DND-41 (cell line): Measurements from ENCODE around the gene PLEKHA6.

ENCODE experiments used
- ATAC-seq: fragments of 200-7000 bp; cut with Tn5 transposase; 3 replicates; pipeline ENCODE4 v1.9.1; 2021; ENCODE audit warnings: low read depth; ENCODE audit not compliant: insufficient read depth
- DNase-seq: peaks from one replicate; pipeline ENCODE4 v3.0.0-alpha.2; 2020
- H2AFZ ChIP-seq: 2 replicates; pipeline ENCODE4 v1.6.0; 2012; ENCODE audit warnings: low read depth, low read length
- H3K27ac ChIP-seq: 2 replicates; pipeline ENCODE4 v1.5.1; 2012; ENCODE audit warnings: low read length, inconsistent platforms
- H3K27me3 ChIP-seq: fragments of 200-600 bp; sonication (generic); 2 replicates; pipeline ENCODE4 v1.6.0; 2012; ENCODE audit warnings: low read length, mild to moderate bottlenecking, inconsistent platforms; ENCODE audit not compliant: insufficient read depth, poor library complexity
- H3K36me3 ChIP-seq: 2 replicates; pipeline ENCODE4 v1.5.1; 2012; ENCODE audit warnings: low read length, inconsistent platforms; ENCODE audit not compliant: insufficient read depth
- H3K4me1 ChIP-seq: 2 replicates; pipeline ENCODE4 v1.5.1; 2012; ENCODE audit warnings: mild to moderate bottlenecking, low read length; ENCODE audit not compliant: insufficient read depth
- H3K4me2 ChIP-seq: 2 replicates; pipeline ENCODE4 v1.6.0; 2012; ENCODE audit warnings: mild to moderate bottlenecking, moderate library complexity, low read length, inconsistent platforms; ENCODE audit not compliant: insufficient read depth
- H3K4me3 ChIP-seq, 2 experiments: fragments of 200-600 bp in 1 of 2; shearing (Covaris generic) in 1 of 2; 2 replicates each; pipeline ENCODE4 v1.5.1; 2012 to 2016; ENCODE audit warnings: inconsistent platforms in 2 of 2, low read length in 2 of 2, mild to moderate bottlenecking in 2 of 2, low read depth in 1 of 2, moderate library complexity in 1 of 2
- H3K79me2 ChIP-seq: 2 replicates; pipeline ENCODE4 v1.6.0; 2012; ENCODE audit warnings: low read length, inconsistent platforms; ENCODE audit not compliant: insufficient read depth
- H3K9ac ChIP-seq: 2 replicates; pipeline ENCODE4 v1.6.0; 2012; ENCODE audit warnings: low read depth, mild to moderate bottlenecking, inconsistent platforms, low read length, moderate library complexity
- H3K9me3 ChIP-seq: 2 replicates; pipeline ENCODE4 v1.5.1; 2012; ENCODE audit warnings: low read length, moderate library complexity, mild to moderate bottlenecking, inconsistent platforms; ENCODE audit not compliant: insufficient read depth, severe bottlenecking
- H4K20me1 ChIP-seq: 2 replicates; pipeline ENCODE4 v1.6.0; 2012; ENCODE audit warnings: low read length; ENCODE audit not compliant: insufficient read depth
- CTCF ChIP-seq: IDR thresholded peaks from 2 replicates; pipeline ENCODE4 v1.5.1; 2012; ENCODE audit warnings: borderline replicate concordance, low read length, moderate library complexity, mild to moderate bottlenecking; ENCODE audit not compliant: poor library complexity, severe bottlenecking; ENCODE audit errors: extremely low read depth
- EZH2 ChIP-seq: IDR thresholded peaks from 3 replicates; pipeline ENCODE4 v1.6.1; 2012; ENCODE audit warnings: borderline replicate concordance, low read depth, mild to moderate bottlenecking, moderate library complexity, low read length, inconsistent platforms; ENCODE audit not compliant: severe bottlenecking

The PLEKHA6 gene

GRCh38 chr1:204358605-204359004 is 1.1 kb downstream of the PLEKHA6 start:
- Histone ChIP-seq H3K4me3 (no peak overlapping the region), H3K27ac (no peak overlapping the region), H3K36me3 (no peaks in the 10 kb centered on the region), H3K27me3 (peaks cover 20% of the 10 kb centered on the region), H3K79me2 (no peaks in the 10 kb centered on the region), H3K9ac (no peak overlapping the region), H3K4me1 (peaks cover 13% of the 10 kb centered on the region), H3K9me3 (no peaks in the 10 kb centered on the region), H2AFZ (no peak overlapping the region), H3K4me2 (no peak overlapping the region), H4K20me1 (0 out of 2 replicates have a peak, but pooled peaks cover 1% of the 10 kb centered on the region)
- DNase-seq (no peak), ATAC-seq (no peak)
- TF ChIP-seq CTCF (no peak), EZH2 (no peak)

GRCh38 chr1:204357551-204358490 is 1.9 kb downstream of the PLEKHA6 start:
- no peaks in the 10 kb centered on the region for H3K9me3 ChIP-seq
- H3K4me3 ChIP-seq, result no peak overlapping the region
- 0 out of 2 replicates have a peak, but pooled peaks cover 2% of the 10 kb centered on the region for H4K20me1 ChIP-seq
- TF ChIP-seq CTCF, result no peak
- TF ChIP-seq EZH2, result no peak
- DNase-seq, result no peak
- peaks cover 7% of the 10 kb centered on the region for H3K4me1 ChIP-seq
- no peaks in the 10 kb centered on the region for H3K79me2 ChIP-seq
- H3K4me2 ChIP-seq, result no peak overlapping the region
- H3K27me3 ChIP-seq, result peaks cover 24% of the 10 kb centered on the region
- H2AFZ ChIP-seq, result no peak overlapping the region
- no peak for ATAC-seq
- H3K9ac ChIP-seq, result no peak overlapping the region
- no peak overlapping the region for H3K27ac ChIP-seq
- H3K36me3 ChIP-seq, result no peaks in the 10 kb centered on the region

GRCh38 chr1:204356997-204357396 is 2.7 kb downstream of the PLEKHA6 start:
- ATAC-seq, result no peak
- Histone ChIP-seq H3K27me3 (peaks cover 18% of the 10 kb centered on the region), H4K20me1 (0 out of 2 replicates have a peak, but pooled peaks cover 2% of the 10 kb centered on the region), H3K9ac (no peak overlapping the region), H3K27ac (no peak overlapping the region), H3K4me1 (peaks cover 7% of the 10 kb centered on the region), H3K9me3 (no peaks in the 10 kb centered on the region), H2AFZ (no peak overlapping the region), H3K79me2 (no peaks in the 10 kb centered on the region), H3K4me3 (no peak overlapping the region), H3K4me2 (no peak overlapping the region), H3K36me3 (no peaks in the 10 kb centered on the region)
- no peak for TF ChIP-seq CTCF
- TF ChIP-seq EZH2, result no peak
- DNase-seq, result no peak
